ENCODE measurements around the gene MINAR1.
"Not testable (repeated sequence)": the region's sequence is repeated elsewhere in the genome, so short reads cannot be mapped to it uniquely, and the experiment has no call there.

Gene MINAR1

DNA sequence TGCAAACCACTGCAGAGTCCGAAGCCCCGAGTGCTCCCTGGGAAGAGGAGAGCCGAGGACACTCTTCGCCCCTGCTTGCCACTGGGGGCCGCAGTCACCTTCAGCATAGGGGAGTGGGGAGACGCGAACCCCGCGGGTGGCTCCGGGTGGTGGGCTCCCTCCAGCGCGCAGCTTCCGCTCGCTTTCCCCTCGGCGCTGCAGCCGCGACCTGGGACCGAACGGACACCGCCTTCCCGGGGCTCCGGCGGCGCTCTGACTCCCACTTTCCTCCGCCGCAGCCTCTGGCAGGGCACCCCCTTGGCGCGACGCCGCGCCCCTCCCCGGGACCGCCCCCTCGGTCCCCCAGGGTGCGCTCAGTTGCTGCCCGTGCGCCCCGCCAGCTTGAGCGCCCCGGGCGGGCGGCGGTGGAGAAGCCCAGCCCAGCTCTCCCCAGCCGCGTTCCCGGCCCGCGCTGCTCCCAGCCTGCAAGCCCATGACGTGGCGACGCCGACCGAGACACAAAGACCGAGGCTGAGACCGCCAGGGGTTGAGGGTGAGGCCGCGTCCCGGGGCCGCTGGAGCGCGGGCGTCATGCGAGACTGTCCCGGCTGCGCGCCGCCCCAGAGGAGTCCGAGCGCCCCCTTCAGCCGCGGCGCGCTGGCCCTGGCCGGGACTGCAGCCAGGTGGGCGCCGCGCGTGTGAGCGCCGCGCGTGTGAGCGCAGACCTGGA is at the start of gene MINAR1:
Gene MINAR1 (plus strand): TSS at position 701 of the 709 bp plus-strand sequence. CDS start 23,812 bp downstream, outside the sequence.
- DNase-seq = no peak

DNA sequence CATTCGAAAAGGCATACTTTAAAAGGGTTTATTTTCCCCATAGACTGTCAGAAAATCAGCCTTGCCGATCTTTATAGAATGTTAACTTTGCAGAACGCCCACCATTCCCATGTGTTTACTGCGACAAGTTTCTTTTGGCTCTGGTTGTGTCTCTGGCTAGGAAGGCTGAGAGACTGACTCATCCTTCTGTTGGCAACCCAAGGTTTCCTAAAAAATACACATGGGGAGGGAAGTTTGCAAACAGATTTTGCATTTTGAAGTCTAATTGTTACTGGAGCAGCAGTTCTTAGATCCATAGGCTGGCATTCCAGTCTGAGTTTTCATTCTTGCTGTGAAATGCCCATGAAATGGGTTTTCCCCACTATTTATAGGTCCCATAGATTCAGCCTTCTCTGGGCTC is 37.9 kb upstream of the MINAR1 start:
- no peak for DNase-seq

DNA sequence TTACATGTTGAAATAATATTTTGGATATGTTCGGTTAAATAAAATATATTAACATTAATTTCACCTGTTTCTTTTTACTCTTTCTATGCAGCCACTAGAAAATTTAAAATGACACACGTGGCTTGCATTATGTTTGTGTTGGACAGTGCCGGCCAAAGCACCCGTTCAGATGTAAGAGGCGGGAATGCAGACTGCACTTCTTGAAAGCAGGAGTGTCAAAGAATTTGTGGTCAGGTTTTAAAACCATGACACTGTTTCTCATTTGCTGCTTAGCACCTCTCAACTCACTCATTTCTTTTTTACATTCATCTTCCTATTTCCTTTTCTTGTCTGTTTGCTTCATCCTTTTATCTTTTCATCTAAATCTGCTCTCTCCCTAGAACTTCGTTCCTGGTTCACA is 35.3 kb upstream of the MINAR1 start:
- DNase-seq = no peak

DNA sequence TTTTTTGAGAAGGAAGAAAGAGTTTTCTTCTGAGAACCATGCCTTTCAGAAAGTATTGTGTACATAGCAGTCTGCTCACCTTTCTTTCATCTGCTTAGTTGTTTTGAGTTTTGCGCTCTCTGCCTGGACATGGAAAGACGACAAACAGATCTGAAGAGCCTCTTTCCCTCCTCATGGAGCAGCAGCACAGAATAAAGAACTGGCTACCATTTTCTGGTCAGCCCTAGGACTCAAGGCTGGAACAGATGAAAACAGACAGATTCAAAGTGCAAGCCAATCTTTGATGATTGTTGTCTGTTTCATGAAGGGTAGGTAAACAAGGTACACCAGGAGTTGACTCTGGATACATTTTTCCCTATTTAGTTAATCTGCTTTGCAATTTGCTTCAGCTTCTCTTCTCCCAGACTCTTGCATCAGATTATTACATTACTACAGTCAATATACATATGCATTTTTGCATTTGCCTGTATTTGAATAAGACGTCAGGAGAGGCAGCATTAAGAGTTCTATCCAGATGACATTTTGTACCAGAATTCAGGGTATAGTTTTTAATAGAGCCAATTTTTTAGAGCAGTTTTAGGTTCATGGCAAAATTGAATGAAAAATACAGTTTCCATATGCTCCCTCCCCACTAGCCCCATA is 34.7 kb upstream of the MINAR1 start:
- no peak for DNase-seq

DNA sequence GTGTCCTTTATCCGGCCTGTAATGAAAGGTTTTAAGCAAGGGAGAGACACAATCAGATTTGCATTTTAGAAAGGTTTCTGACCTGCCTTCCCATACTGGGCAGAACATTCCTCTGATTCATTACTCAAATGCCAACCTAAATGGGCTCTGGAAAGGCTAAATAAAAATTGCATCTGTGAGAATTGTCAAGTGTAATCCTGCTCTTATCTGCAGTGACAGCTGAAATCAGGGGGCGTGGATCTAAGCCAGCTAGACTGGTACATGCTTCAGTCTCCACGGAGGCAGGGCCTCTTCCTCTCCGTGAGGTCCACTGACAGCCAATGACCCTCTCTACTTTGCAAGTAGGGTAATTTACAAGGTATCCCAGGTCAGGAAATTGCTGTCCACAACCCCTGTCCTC is 32.5 kb upstream of the MINAR1 start:
- no peak for DNase-seq

DNA sequence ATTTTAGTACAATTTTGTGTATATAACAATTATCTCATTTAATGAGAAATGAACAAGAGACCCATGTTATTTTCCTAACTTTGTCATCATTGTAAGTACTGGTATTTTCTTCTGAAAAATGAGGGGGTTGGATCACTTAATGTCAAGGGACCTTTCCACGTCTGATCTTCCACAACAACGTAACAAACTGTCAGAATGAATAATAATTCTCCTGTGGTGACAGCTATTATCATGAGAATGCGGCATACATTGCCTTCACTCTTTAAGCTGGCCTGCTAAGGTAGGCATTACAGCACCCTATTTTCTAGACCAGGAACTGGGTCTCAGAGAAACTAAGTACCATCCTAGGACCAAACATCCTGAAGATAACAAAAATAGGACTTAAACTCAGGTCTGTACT is 31.5 kb upstream of the MINAR1 start:
- no peak for DNase-seq

DNA sequence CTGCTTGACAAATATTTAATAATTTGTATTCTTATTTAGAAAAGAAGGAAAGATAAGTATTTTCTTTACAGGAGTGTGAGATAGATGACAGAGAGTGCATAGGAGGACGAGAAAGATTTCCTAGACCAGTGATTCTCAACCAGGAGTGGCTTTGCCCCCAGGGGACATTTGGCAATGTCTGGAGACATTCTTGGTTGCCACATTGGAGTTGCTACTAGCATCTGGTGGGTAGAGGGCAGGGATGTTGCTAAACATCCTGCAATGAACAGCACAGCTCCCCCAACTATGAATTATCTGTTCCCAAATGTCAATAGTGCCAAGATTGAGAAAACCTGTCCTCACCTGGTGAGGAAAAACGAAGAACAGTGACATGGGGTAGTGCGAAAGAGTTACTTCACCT is 30.8 kb upstream of the MINAR1 start:
- no peak for DNase-seq

- DNase-seq = no peak
These were observed 30.0 kb upstream of the MINAR1 start for GRCh38 chr15:79402136-79402535.

DNA sequence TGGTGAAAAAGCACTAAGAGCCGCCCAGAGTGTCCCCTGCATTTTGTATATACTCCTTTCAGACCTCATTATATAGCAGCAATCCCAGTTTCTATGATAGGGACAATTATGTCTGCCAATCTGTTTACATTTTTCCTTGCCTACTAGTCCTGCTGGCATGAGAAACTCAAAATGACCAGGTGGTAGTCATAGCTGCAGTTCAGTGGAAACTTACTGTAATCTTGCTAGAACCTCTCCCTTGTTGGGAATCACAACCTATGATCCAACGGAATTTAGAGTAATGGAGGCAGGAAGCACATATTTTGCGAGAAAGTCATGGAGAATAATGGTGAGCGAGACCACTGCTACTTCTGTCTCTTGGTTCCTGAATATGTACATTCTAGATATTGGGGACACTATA is 28.6 kb upstream of the MINAR1 start:
- DNase-seq = no peak

DNA sequence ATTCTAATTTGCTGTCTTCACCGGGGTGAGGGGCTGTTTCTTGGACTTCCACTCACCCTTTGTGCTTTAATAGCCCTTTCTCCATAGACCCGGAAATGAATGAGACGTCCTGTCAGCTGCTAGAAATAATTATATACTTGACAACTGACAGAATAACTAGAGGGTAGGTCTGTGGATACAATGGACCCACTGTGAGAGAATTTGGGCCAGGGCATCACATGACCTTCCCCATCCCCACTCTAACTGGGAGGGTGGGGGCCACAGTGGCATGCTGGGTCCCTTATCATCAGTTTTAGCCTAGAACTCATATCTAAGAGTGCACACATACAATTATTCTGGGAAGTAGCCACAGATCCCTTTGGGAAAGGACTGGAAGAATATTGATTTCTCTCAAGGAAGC is 25.9 kb upstream of the MINAR1 start:
- DNase-seq = no peak

DNA sequence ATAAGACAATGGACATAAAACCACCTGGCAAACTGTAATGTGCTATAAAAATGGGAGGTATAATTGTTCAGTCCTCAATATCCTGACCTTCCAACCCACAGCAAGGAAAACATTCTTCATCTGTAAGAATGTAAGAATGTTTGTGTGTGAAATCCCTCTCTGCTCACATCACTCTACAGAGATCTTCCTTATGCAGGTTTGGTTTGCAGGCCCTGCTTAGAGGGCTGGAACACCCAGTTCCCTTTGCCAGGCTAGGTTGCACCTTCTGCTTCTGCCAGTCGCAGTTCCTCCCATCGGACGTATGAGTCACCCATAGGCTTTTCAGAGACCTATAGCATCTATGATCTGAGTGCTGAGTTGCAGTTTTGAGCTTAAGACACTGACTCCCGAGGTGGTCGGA is 24.1 kb upstream of the MINAR1 start:
- no peak for DNase-seq

GRCh38 chr15:79410237-79410636 is 21.9 kb upstream of the MINAR1 start:
- DNase-seq = no peak

DNA sequence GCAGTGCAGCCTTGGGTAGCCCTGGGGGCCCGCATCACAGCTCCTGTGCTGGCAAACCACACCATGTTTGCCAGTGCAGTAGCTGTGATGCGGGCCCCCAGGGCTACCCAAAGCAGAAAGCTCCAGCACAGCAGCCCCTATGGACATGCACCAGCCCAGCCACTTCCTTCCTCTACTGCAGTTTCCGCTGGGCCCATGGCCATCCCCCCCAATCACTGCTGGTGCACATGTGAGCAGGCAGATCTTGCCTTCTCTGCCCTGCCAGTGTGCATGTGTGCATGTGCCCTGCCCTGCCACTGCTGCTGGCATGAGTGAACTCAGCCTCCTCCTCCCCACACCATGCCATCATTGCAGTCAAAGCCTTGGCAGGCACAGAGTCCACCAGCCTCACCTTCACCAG is 20.1 kb upstream of the MINAR1 start:
- DNase-seq = no peak

DNA sequence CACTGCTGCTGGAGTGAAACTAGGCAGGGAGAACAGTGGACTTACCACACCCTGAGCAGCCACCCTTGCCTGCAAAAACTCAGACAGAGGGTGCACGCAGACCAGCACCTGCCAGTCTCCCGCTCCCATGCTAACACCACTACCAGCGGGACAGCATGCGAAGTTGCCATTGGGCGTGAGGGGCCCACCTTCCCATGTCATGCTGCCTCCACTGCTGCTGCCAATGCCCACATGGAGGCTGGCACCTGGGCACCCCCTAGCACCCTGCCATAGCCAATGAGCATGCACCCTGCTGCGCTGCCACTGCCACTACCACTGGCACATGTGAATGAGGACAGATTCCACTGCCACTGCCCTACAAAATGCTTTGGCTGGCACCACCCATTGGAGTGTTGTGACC is 19.7 kb upstream of the MINAR1 start:
- no peak for DNase-seq

- DNase-seq = no peak
These were observed 15.3 kb upstream of the MINAR1 start for GRCh38 chr15:79416876-79417275.

- DNase-seq = no peak
These were observed 13.3 kb upstream of the MINAR1 start for GRCh38 chr15:79418693-79419279.

DNA sequence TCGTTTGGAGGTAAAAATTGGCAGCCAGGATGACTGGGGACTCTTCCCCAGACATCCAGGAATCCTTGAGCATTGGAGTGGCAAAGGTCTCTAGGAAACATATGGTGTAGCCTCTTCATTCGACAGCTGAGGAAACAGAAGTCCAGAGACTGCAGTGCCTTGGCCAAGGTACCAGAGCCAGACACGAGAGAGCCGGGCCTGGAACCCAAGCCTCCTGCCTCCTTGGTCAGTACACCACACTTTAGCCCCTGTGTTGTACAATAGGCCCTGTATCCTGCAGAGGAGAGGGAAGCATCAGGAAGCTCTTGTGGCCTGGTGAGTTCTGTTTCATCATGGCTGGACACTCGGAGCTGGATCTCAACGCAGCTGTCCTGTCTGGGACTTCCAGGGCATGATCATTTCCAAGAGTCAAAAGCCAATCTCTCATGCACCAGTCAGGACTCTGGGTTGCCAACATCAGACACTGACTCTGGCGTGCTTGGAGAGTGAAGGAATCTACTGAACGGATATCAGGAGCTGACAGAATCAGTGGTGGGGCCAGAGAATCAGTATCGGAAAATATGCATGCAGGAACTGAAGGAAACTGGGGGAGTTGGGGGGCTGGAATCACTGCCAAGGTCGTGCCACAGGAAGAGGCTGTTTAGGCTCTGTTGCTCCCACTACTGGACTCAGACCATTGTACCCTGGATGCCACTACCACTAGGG is 6.4 kb upstream of the MINAR1 start:
- DNase-seq = no peak

GRCh38 chr15:79426899-79427298 is 5.2 kb upstream of the MINAR1 start:
- DNase-seq = not testable (repeated sequence)

GRCh38 chr15:79427781-79428598 is 4.1 kb upstream of the MINAR1 start:
- DNase-seq = no peak

GRCh38 chr15:79430901-79431635 is 1.1 kb upstream of the MINAR1 start:
- DNase-seq = no peak

DNA sequence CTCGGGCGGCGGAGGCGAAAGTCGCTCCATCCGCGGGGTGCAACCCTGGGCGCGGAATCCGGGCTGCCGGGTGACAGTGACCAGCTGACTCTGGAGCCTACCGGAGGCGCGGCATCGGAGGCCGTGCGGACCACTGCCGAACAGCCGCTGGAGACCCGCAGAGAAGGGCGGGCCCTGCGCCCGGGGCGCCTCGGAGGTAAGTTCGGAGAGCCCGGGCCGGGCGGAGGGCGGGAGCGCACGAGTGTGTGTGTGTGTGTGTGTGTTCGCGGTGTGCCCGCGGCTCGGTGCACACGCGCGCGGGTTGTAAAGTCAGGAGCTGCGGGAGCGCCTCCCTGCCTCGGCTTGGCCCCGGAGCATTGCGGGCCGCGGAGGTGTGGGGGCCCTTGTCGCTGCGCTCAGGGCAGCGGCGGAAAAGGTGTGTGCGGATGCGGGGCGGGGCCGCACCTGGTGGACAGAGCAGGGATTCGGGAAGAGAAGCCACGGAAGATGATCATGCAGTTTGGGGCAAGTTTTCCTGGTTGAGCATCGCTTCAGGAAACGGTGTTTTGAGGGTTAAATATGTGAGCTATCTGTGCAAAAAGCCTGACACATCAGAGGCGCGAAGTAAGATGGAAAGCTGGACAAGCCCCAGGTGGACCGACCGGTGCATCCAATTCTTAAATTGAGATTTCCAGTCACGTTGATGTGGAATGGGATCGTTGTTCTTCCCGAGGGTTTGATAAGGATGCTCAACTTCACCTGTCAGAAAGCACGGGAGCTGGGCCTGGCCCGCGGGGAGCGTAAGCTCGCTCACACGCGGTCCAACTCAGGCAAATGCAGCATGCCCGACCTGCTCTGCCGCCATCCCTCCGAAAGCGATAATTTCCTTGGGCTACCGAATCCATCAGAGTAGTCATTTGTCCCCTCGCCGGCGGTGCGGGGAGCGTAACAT is 474 bp downstream of the MINAR1 start:
- DNase-seq = no peak
